Psoas muscle (tissue), 8 donors: ENCODE results near the gene TEDC2. TPM values are rescaled to one million over a fixed set of nuclear protein-coding genes. Genes with fewer than 3 reads are reported as not detected.

ENCODE experiments used
- ATAC-seq, 4 donors: fragments of 200-7000 bp; cut with Tn5 transposase; one replicate each; pipeline ENCODE4 v1.9.1; 2020; ENCODE audit warnings: moderate library complexity in 3 of 4, mild to moderate bottlenecking in 2 of 4
- DNase-seq, 2 donors: peaks; one replicate each; pipeline ENCODE4 v3.0.0-alpha.2; 2020
- H3K27ac ChIP-seq: fragments of 200-600 bp; one replicate; pipeline ENCODE4 v1.8.0; 2022
- H3K27me3 ChIP-seq, 3 donors: fragments of 200-600 bp in 1 of 3; one replicate each; pipeline versions ENCODE4 v1.6.1 to v1.8.0; 2013 to 2022; ENCODE audit warnings: low read length in 2 of 3, mild to moderate bottlenecking in 2 of 3, moderate library complexity in 1 of 3; ENCODE audit not compliant: insufficient read depth in 3 of 3
- H3K36me3 ChIP-seq, 2 donors: fragments of 200-600 bp in 1 of 2; one replicate each; pipeline versions ENCODE4 v1.6.1 to v1.8.0; 2013 to 2022; ENCODE audit warnings: low read depth in 1 of 2, mild to moderate bottlenecking in 1 of 2, moderate library complexity in 1 of 2; ENCODE audit not compliant: insufficient read depth in 1 of 2
- H3K4me1 ChIP-seq: fragments of 200-600 bp; one replicate; pipeline ENCODE4 v1.8.0; 2022
- H3K4me3 ChIP-seq: fragments of 200-600 bp; one replicate; pipeline ENCODE4 v1.8.0; 2022; ENCODE audit warnings: mild to moderate bottlenecking
- H3K9me3 ChIP-seq: fragments of 200-600 bp; one replicate; pipeline ENCODE4 v1.8.0; 2022
- WGBS, 3 donors: extraction: QIAGEN DNeasy Blood & Tissue Kit; methylation state at CpG; one replicate each; pipeline versions ENCODE4 v1.1.6 to v1.1.7; 2013; 5-methylcytosine and 5-hydroxymethylcytosine counted together
- intact Hi-C, 2 donors: fragments of 100-400 bp; cut with DNase I; formaldehyde crosslinking; loops; one replicate each; pipeline versions ENCODE4 v1.11.0 to v1.14.2; 2022
- polyA plus RNA-seq, 3 donors: library from polyadenylated mRNA; stranded (reverse); fragments of 200-250 nt; gene quantifications; one replicate each; pipeline ENCODE4 v1.2.3, GENCODE V29; 2013
- total RNA-seq, 4 donors: library from RNA; stranded (reverse); fragmentation: NEBNext Ultra II Directional in 2 of 4; extraction: Animal tissue kit (Norgen Biotek cat#: 25700) in 2 of 4; gene quantifications; one replicate each; pipeline versions ENCODE4 v1.2.1 to v1.2.4, GENCODE V29; 2021 to 2023
- TF ChIP-seq, protein P1 (sequence below): fragments of 200-600 bp; IDR thresholded peaks from one replicate; pipeline ENCODE4 v1.8.0; 2022; ENCODE audit warnings: antibody characterized with exemption
- donor health status: healthy with polysubstance abuse.
- donor health status: DM: no; HTN: no; CAD: no; lungs with moderate emphysema.
- donor health status: Bipolar disorder and iron deficiency.
- donor health status: healthy.
- donor health status: DM: yes; HTN: yes; CAD: no.
- donor health status: DM: no; HTN: no; CAD: no.
- donor health status: DM: no; HTN: no; CAD: no.
- donor health status: DM: yes; HTN: yes; CAD: no.

TEDC2 gene
- total and polyA plus RNA-seq, 7 donors: 0.25 to 3.0 (median 0.61) TPM

DNA sequence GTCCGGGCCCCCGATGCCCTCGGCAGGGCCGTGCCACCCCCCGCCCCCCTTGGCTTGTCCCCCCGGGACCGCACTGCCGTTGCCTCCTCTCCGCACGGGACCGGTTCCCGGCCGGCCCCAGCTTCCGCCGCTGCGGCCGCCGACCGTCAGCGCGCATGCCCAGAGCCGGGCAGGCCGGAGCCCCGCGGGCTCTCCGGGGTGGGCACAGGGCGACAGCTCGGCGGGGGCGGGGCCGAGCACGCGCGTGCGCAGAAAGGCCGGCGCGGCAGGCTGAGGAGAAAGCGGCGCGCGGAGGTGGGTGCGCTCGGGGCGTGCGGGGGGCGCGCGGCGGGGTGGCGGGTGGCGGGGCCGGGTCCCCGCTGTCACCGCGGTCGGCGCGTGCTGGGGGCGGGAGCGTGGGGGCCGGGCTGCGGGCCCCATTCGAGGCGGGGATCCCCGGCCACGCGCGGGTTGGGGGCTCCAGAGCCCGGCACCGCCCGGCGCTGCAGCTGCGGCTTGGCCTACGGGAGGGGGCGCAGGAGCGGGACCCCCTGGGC is 15.0 kb downstream of the TEDC2 start, which contains the start of gene TBC1D24:
TBC1D24 (plus strand) TSS at position 251 of the 536 bp plus-strand sequence. CDS start 21,022 bp downstream, outside the sequence.
- Histone ChIP-seq H3K27me3 (peaks cover 0 to 29% (median 0%) of the 10 kb centered on the region in 3 donors), H3K27ac (peak within 1 kb of the TSS; percentile 95), H3K36me3 (no peaks in the 10 kb centered on the region), H3K4me1 (peaks cover 21% of the 10 kb centered on the region), H3K4me3 (peak within 1 kb of the TSS; percentile 92), H3K9me3 (no peaks in the 10 kb centered on the region)
- DNase-seq (peak; percentile 89 to 95), ATAC-seq (peak; percentile 89 to 94 (median 92))
- intact Hi-C loops: no loop called here
- TF ChIP-seq, protein P1, sequence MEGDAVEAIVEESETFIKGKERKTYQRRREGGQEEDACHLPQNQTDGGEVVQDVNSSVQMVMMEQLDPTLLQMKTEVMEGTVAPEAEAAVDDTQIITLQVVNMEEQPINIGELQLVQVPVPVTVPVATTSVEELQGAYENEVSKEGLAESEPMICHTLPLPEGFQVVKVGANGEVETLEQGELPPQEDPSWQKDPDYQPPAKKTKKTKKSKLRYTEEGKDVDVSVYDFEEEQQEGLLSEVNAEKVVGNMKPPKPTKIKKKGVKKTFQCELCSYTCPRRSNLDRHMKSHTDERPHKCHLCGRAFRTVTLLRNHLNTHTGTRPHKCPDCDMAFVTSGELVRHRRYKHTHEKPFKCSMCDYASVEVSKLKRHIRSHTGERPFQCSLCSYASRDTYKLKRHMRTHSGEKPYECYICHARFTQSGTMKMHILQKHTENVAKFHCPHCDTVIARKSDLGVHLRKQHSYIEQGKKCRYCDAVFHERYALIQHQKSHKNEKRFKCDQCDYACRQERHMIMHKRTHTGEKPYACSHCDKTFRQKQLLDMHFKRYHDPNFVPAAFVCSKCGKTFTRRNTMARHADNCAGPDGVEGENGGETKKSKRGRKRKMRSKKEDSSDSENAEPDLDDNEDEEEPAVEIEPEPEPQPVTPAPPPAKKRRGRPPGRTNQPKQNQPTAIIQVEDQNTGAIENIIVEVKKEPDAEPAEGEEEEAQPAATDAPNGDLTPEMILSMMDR: no peak
- 0 to 1% (median 0%) methylated on average over 16 to 76 of the region's 77 CpGs for WGBS, 3 donors

DNA sequence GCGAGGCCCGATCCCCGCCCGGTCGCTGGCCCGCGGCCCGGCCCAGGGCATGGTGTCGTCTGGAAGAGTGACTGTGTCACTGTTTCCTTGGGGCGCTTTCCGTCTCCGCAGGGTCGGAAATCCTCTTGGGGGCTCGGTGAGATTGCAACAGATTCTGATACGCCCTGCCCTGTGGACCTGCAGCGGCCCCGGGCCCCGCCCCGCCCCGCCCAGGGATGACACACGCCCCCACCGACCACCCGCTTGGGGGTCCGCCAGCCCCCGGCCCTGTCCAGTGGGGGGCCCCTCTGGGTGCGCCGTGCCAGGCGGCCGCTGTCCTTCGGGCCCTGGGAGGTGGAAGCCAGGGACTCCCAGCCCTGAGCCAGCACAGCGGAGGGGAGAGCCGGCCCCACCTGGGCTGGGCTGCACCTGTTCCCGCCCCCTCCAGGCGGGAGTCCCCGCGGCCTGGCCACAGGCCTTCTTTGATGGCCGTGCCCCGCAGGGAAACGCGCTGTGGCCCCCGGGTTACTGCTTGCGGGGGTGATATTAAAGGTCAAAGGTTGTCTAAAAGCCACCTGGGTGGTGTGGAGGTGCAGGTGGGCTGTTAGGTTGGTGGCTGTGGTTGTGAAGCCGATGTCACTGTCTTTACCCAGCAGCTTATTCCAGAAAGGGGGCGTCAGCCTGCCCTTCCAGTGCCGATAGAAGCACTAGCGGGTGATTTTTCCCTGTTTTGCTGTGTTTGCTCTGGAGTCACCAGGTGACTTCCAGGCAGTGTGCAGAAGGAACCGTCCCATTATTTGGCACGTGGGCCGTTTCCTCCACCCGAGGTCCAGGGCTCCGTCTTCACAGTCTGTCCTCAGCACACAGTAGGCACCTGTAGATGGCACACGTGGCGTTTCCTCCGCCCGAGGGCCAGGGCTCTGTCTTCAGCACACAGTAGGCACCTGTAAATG is 15.8 kb downstream of the TEDC2 start:
- H3K4me1 ChIP-seq: peaks cover 17% of the 10 kb centered on the region
- H3K9me3 ChIP-seq: no peaks in the 10 kb centered on the region
- TF ChIP-seq, protein P1: no peak
- DNase-seq: no peak
- H3K4me3 ChIP-seq: peak overlapping the region; percentile 92
- no peaks in the 10 kb centered on the region for H3K36me3 ChIP-seq
- no peak for ATAC-seq
- 13 to 20% (median 19%) methylated on average over 37 to 55 of the region's 55 CpGs for WGBS, 3 donors
- H3K27ac ChIP-seq: peak overlapping the region; percentile 95
- peaks cover 0 to 22% (median 0%) of the 10 kb centered on the region in 3 donors for H3K27me3 ChIP-seq
- intact Hi-C loops: no loop called here

DNA sequence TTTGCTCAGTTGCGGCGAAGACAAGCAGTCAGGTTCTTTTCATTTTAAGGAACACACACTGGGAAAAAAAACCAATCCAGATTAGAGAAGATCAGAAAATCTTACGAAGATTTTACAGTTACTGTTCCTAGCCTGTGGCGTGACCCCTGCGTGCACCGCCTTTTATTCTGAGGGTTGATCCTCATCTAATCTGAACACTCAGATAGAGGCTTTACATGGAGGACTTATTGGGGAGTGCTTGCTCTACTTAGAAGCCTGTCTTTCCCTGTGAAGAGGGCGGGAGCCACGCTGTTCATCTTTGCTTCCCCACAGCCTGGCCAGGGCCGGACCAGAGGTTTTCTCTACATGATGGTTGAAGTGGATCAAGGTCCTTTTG is 16.4 kb downstream of the TEDC2 start:
- peak overlapping the region; percentile 92 for H3K4me3 ChIP-seq
- no peaks in the 10 kb centered on the region for H3K36me3 ChIP-seq
- intact Hi-C loops: no loop called here
- no peak overlapping the region for H3K27ac ChIP-seq
- H3K9me3 ChIP-seq: no peaks in the 10 kb centered on the region
- H3K27me3 ChIP-seq: peaks cover 0 to 15% (median 0%) of the 10 kb centered on the region in 3 donors
- TF ChIP-seq, protein P1: no peak
- ATAC-seq (no peak), DNase-seq (no peak)
- 92 to 96% (median 93%) methylated on average over 9 of the region's 9 CpGs for WGBS, 3 donors
- H3K4me1 ChIP-seq: peaks cover 12% of the 10 kb centered on the region

DNA sequence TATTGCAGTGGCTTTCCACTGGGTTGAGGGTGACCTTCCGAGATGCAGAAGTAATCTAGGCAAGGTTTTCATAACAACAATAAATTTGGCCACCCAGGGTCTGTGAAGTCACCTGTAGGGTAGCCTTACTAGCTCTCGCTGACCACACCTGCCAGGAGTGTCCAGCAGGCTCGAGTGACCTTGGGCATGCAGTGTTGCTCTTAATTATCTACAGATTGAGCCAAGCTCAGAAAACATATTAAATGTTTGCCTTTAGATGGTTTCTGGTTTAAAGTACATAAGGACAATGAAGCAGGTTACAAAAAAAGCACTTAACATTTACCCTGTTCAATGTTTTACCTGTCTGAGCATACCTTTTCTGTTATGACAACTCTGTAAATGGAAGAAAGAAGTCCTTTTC is 16.8 kb downstream of the TEDC2 start:
- DNase-seq: no peak
- peaks cover 0 to 11% (median 0%) of the 10 kb centered on the region in 3 donors for H3K27me3 ChIP-seq
- no peaks in the 10 kb centered on the region for H3K36me3 ChIP-seq
- 89% methylated on average over 3 of the region's 3 CpGs for WGBS, 3 donors
- no peaks in the 10 kb centered on the region for H3K9me3 ChIP-seq
- no peak overlapping the region for H3K4me3 ChIP-seq
- H3K27ac ChIP-seq: no peak overlapping the region
- ATAC-seq: no peak
- peaks cover 10% of the 10 kb centered on the region for H3K4me1 ChIP-seq
- TF ChIP-seq, protein P1: no peak
- intact Hi-C loops: no loop called here
